K562 (cell line): ENCODE data around the gene PRELID1. TPM values are rescaled to one million over a fixed set of nuclear protein-coding genes. Genes with fewer than 3 reads are reported as not detected.
A peak's percentile ranks its signal among the peaks of the same experiment; 100 is the strongest.

Experiments
- ATAC-seq: fragments of 200-7000 bp; cut with Tn5 transposase; 3 replicates; pipeline ENCODE4 v1.9.1; 2020; ENCODE audit warnings: moderate library complexity
- BruUV-seq: library from RNA; stranded (reverse); fragments of 400-500 nt; replicated peaks from 2 replicates; lab custom pipeline; 2021; lab: Mats Ljungman, UMichigan
- CTCF ChIA-PET: fragments of 300-600 bp; formaldehyde crosslinking; extraction: SDS; loops from one replicate; lab custom pipeline; 2021; ENCODE audit warnings: low intra/inter-chr PET ratio; lab: Yijun Ruan, JAX
- POLR2A ChIA-PET: fragments of 300-600, 350-650 bp; sonication (Branson Sonifier 250); formaldehyde crosslinking; extraction: SDS; loops from one replicate; lab custom pipeline; 2021; ENCODE audit warnings: antibody characterized with exemption, inconsistent platforms; lab: Yijun Ruan, JAX
- DNase-seq, 4 experiments: peaks; one replicate each; pipeline versions ENCODE4 v3.0.0 to v3.0.0-alpha.2; 2011 to 2018; ENCODE audit warnings: low spot score in 3 of 4, mixed read lengths in 3 of 4; ENCODE audit errors: extremely low read depth in 1 of 4
- FAIRE-seq: peaks from 2 replicates; lab custom pipeline; 2011; peaks lifted over from hg19 to GRCh38; lab: Jason Lieb, UNC
- H2AFZ ChIP-seq: 2 replicates; pipeline ENCODE4 v1.6.0; 2011; ENCODE audit warnings: low read depth, low read length, control low read depth, inconsistent platforms
- H3K27ac ChIP-seq: fragments of 200-600 bp; 3 replicates; pipeline ENCODE4 v1.8.0; 2011; ENCODE audit warnings: low read depth, mild to moderate bottlenecking, control low read depth, inconsistent platforms, low read length, moderate library complexity, mixed read lengths; ENCODE audit errors: extremely low read depth
- H3K27me3 ChIP-seq, 2 experiments: fragments of 300-600 bp in 1 of 2; 2 replicates in 1 of 2; 3 replicates in 1 of 2; pipeline versions ENCODE4 v1.6.0 to v1.8.0; 2011; ENCODE audit warnings: inconsistent platforms in 2 of 2, low read length in 2 of 2, mild to moderate bottlenecking in 1 of 2, mixed read lengths in 1 of 2, moderate library complexity in 1 of 2; ENCODE audit not compliant: control insufficient read depth in 2 of 2, insufficient read depth in 2 of 2
- H3K36me3 ChIP-seq: fragments of 300-600 bp; 3 replicates; pipeline ENCODE4 v1.8.0; 2011; ENCODE audit warnings: mild to moderate bottlenecking, low read length, inconsistent platforms; ENCODE audit not compliant: control insufficient read depth, insufficient read depth
- H3K4me1 ChIP-seq, 2 experiments: fragments of 200-600 bp in 1 of 2; replicated peaks in 1 of 2; 2 replicates in 1 of 2; 3 replicates in 1 of 2; pipeline versions ENCODE4 v1.5.1 to v1.8.0; 2011; ENCODE audit warnings: inconsistent platforms in 2 of 2, low read length in 2 of 2, mild to moderate bottlenecking in 1 of 2, mixed read lengths in 1 of 2, moderate library complexity in 1 of 2; ENCODE audit not compliant: control insufficient read depth in 2 of 2, insufficient read depth in 2 of 2
- H3K4me2 ChIP-seq: 2 replicates; pipeline ENCODE4 v1.6.1; 2011; ENCODE audit warnings: low read length, control low read depth, inconsistent platforms, mixed read lengths; ENCODE audit not compliant: insufficient read depth
- H3K4me3 ChIP-seq: fragments of 200-600 bp; sonication (generic), shearing (Covaris generic); 2 replicates; pipeline ENCODE4 v1.5.1; 2016; ENCODE audit warnings: control low read depth, inconsistent platforms
- H3K79me2 ChIP-seq: fragments of 200-600 bp; 3 replicates; pipeline ENCODE4 v1.8.0; 2011; ENCODE audit warnings: low read length, inconsistent platforms; ENCODE audit not compliant: control insufficient read depth, insufficient read depth
- H3K9ac ChIP-seq, 2 experiments: 2 replicates each; pipeline versions ENCODE4 v1.6.0 to v1.6.1; 2011; ENCODE audit warnings: low read depth in 2 of 2, low read length in 2 of 2, control low read depth in 1 of 2, inconsistent platforms in 1 of 2, mild to moderate bottlenecking in 1 of 2, mixed read lengths in 1 of 2; ENCODE audit not compliant: insufficient read depth in 1 of 2
- H3K9me1 ChIP-seq: one replicate; pipeline ENCODE4 v1.6.0; 2011; ENCODE audit warnings: inconsistent platforms, mild to moderate bottlenecking, low read length, moderate library complexity; ENCODE audit not compliant: control insufficient read depth, insufficient read depth
- H3K9me3 ChIP-seq: replicated peaks from 2 replicates; pipeline ENCODE4 v1.5.1; 2011; ENCODE audit warnings: low read depth, low read length, inconsistent platforms; ENCODE audit not compliant: control insufficient read depth, insufficient read depth
- H4K20me1 ChIP-seq: replicated peaks from 2 replicates; pipeline ENCODE4 v1.6.1; 2011; ENCODE audit warnings: low read length, inconsistent platforms, mixed read lengths; ENCODE audit not compliant: control insufficient read depth, insufficient read depth
- CHCHD3 ChIP-seq: fragments of 250-450 bp; sonication (Bioruptor Pico); IDR thresholded peaks from 2 replicates; pipeline ENCODE4 v2.1.2; 2022; ENCODE audit warnings: mild to moderate bottlenecking
- FOXK1 ChIP-seq: sonication (generic); formaldehyde crosslinking; IDR thresholded peaks from 2 replicates; pipeline ENCODE4 v1.8.0; 2022; ENCODE audit warnings: missing genetic modification reagents, mild to moderate bottlenecking, borderline replicate concordance
- NR1H2 ChIP-seq: sonication (generic); formaldehyde crosslinking; IDR thresholded peaks from 2 replicates; pipeline ENCODE4 v1.4.0; 2020; ENCODE audit warnings: mild to moderate bottlenecking, missing genetic modification reagents
- POU5F1 ChIP-seq: fragments of 150-350 bp; IDR thresholded peaks from 2 replicates; pipeline ENCODE4 v1.6.1; 2014; ENCODE audit warnings: borderline replicate concordance, low read length, low read depth, mild to moderate bottlenecking; ENCODE audit not compliant: partially characterized antibody
- RBM25 ChIP-seq: fragments of 200-400 bp; formaldehyde crosslinking; IDR thresholded peaks from 2 replicates; pipeline ENCODE4 v1.6.1; 2018; ENCODE audit warnings: low read length, low read depth, moderate library complexity; ENCODE audit not compliant: severe bottlenecking
- RUNX1 ChIP-seq: sonication (generic); IDR thresholded peaks from 2 replicates; pipeline ENCODE4 v1.6.1; 2016; ENCODE audit warnings: antibody characterized with exemption, low read depth
- ZFP1 ChIP-seq: fragments of 450-650 bp; formaldehyde crosslinking; IDR thresholded peaks from 2 replicates; pipeline ENCODE4 v1.4.0; 2020; ENCODE audit warnings: mild to moderate bottlenecking, mixed read lengths
- ZNF121 ChIP-seq: sonication (generic); formaldehyde crosslinking; conservative IDR thresholded peaks from 2 replicates; pipeline ENCODE4 v1.8.0; 2022; ENCODE audit warnings: missing genetic modification reagents
- WGBS: fragments of 100-300 bp; shearing (Covaris generic); methylation state at CpG from one replicate; pipeline ENCODE4 v1.1.6; 2016; ENCODE audit warnings: low coverage, mixed read lengths; ENCODE audit not compliant: insufficient coverage; ENCODE audit errors: missing lambda C conversion rate; 5-methylcytosine and 5-hydroxymethylcytosine counted together
- in situ Hi-C: fragments of 300-500 bp; cut with MboI; formaldehyde crosslinking; loops from 4 replicates; pipeline ENCODE4 v1.15.0; 2018; ENCODE audit warnings: inconsistent platforms, mixed read lengths
- intact Hi-C: fragments of 100-400 bp; cut with micrococcal nuclease; formaldehyde crosslinking; loops from 2 replicates; pipeline ENCODE4 v1.14.2; 2022
- polyA plus RNA-seq, 8 experiments: library from polyadenylated mRNA; depleted of rRNA in 4 of 8; stranded (reverse) in 5 of 8; unstranded in 3 of 8; fragments of >200 nt; fragmentation: Nextera tagmentation in 2 of 8; fragmentation: Illumina TruSeq in 1 of 8; extraction: Ambion mirVana in 2 of 8; extraction: Trizol in 1 of 8; gene quantifications; 2 replicates each; pipeline versions ENCODE4 v1.2.1 to v1.2.3, GENCODE V29; 2011 to 2014; ENCODE audit warnings: inconsistent platforms in 1 of 8, missing spikeins in 1 of 8
- total RNA-seq, 7 experiments: library from RNA; depleted of rRNA in 6 of 7; stranded (reverse); fragments of >200 nt in 6 of 7; fragmentation: Illumina TruSeq in 2 of 7; extraction: Trizol in 2 of 7; gene quantifications; 2 replicates each; pipeline versions ENCODE4 v1.2.1 to v1.2.3, GENCODE V29; 2011 to 2021; ENCODE audit warnings: low replicate concordance in 1 of 7
- TF ChIP-seq, protein P1 (sequence below), 2 experiments: fragments of 200-800 bp in 1 of 2; sonication (Bioruptor generic) in 1 of 2; sonication (generic) in 1 of 2; formaldehyde crosslinking in 1 of 2; IDR thresholded peaks in 1 of 2; conservative IDR thresholded peaks in 1 of 2; 2 replicates each; pipeline versions ENCODE4 v1.5.0 to v1.6.1; 2016 to 2020; ENCODE audit warnings: missing compliant biosample characterization in 1 of 2, missing genetic modification characterization in 1 of 2, missing genetic modification reagents in 1 of 2
- TF ChIP-seq, protein P2 (sequence below), 3 experiments: IDR thresholded peaks in 2 of 3; conservative IDR thresholded peaks in 1 of 3; 2 replicates each; pipeline ENCODE4 v1.5.1; 2011 to 2012; ENCODE audit warnings: low read length in 3 of 3, mild to moderate bottlenecking in 3 of 3, control low read depth in 2 of 3, improper control_type of control experiment in 1 of 3, inconsistent platforms in 1 of 3, low read depth in 1 of 3, mixed read lengths in 1 of 3, moderate library complexity in 1 of 3; ENCODE audit not compliant: insufficient read depth in 2 of 3

The PRELID1 gene
- total and polyA plus RNA-seq, 9 of the 15 experiments (the other 6 are each of a cell fraction or from before 2014, with no cell fraction given) = 40.1 to 484 (median 340) TPM

DNA sequence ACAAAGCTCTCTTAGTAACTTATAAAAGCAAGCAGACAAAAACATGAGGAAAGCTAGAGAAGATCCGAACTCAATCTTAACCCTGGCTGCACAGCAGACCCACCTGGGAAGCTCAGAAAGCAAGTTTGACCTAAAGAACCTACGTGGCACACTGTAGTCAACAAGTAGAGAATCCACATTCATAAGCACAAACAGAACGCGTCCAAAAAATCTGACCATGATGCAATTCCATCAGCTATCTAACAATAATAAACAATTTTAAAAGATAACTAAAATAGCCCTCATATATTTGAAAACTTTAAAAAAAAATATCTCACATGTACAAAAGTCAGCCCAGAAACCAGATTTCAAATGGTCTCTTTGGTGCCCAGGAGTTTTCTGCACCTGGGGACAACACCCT is 43.2 kb downstream of the PRELID1 start (continued):
- TF ChIP-seq, protein P1, sequence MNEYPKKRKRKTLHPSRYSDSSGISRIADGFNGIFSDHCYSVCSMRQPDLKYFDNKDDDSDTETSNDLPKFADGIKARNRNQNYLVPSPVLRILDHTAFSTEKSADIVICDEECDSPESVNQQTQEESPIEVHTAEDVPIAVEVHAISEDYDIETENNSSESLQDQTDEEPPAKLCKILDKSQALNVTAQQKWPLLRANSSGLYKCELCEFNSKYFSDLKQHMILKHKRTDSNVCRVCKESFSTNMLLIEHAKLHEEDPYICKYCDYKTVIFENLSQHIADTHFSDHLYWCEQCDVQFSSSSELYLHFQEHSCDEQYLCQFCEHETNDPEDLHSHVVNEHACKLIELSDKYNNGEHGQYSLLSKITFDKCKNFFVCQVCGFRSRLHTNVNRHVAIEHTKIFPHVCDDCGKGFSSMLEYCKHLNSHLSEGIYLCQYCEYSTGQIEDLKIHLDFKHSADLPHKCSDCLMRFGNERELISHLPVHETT (CRISPR knock-in tag; conservative IDR thresholded peaks at IDR 0.05 in 1 of 2, IDR thresholded peaks at IDR 0.05 in 1 of 2) = no peak
- TF ChIP-seq POU5F1 (no peak), ZFP1 (no peak), FOXK1 (CRISPR knock-in tag) (no peak), NR1H2 (no peak)
- TF ChIP-seq, protein P2, sequence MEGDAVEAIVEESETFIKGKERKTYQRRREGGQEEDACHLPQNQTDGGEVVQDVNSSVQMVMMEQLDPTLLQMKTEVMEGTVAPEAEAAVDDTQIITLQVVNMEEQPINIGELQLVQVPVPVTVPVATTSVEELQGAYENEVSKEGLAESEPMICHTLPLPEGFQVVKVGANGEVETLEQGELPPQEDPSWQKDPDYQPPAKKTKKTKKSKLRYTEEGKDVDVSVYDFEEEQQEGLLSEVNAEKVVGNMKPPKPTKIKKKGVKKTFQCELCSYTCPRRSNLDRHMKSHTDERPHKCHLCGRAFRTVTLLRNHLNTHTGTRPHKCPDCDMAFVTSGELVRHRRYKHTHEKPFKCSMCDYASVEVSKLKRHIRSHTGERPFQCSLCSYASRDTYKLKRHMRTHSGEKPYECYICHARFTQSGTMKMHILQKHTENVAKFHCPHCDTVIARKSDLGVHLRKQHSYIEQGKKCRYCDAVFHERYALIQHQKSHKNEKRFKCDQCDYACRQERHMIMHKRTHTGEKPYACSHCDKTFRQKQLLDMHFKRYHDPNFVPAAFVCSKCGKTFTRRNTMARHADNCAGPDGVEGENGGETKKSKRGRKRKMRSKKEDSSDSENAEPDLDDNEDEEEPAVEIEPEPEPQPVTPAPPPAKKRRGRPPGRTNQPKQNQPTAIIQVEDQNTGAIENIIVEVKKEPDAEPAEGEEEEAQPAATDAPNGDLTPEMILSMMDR (IDR thresholded peaks at IDR 0.05 in 2 of 3, conservative IDR thresholded peaks at IDR 0.05 in 1 of 3; ENCODE audit: insufficient read depth in 2 of 3, low read depth in 1 of 3, low read length in 3 of 3) = no peak

DNA sequence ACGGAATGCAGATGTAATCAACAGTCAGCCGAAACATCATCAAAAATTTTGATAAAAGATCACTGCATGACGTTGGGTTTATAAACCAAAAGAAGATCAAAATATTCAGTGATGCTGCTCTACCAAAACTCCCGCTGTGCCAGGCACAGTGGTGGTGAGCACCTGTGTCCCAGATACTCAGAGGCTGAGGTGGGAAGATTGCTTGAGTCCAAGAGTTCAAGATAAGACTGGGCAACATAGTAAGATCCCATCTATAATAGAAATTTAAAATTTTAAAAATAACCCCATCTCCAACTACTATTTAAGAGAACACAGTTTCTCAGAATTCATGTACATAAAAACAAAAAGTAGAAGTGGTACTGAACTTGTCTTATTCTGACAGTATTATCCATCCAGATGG is 44.1 kb downstream of the PRELID1 start:
- no peak overlapping the region for H3K27ac ChIP-seq
- CTCF ChIA-PET = interaction anchor here (0.6 kb wide), 1 partner anchor 43 kb away, joined by 3 read pairs; no protein-coding TSS in a partner anchor
- no TSS peak for BruUV-seq
- TF ChIP-seq ZNF121 (CRISPR knock-in tag) (peak; percentile 74), RUNX1 (no peak), RBM25 (peak; percentile 46), CHCHD3 (no peak)
- TF ChIP-seq, all 486 proteins: peak for 2
- Histone ChIP-seq H3K4me1 (peaks cover 17 to 24% of the 10 kb centered on the region in 2 experiments; a peak in 4 of 5 replicates), H3K79me2 (peaks cover 74% of the 10 kb centered on the region), H3K9me1 (no peaks in the 10 kb centered on the region), H2AFZ (no peak overlapping the region), H3K27me3 (no peaks in the 10 kb centered on the region), H3K4me3 (no peak overlapping the region), H3K9ac (no peak overlapping the region), H3K4me2 (no peak overlapping the region), H3K9me3 (no peaks in the 10 kb centered on the region), H3K36me3 (peaks cover 54% of the 10 kb centered on the region), H4K20me1 (no peaks in the 10 kb centered on the region)
- POLR2A ChIA-PET = no interaction called here
- in situ Hi-C loops = no loop called here
- FAIRE-seq (no peak), ATAC-seq (no peak), DNase-seq (no peak)
- 81% methylated on average over 4 of the region's 4 CpGs for WGBS
- intact Hi-C loops = no loop called here
